H9 (cell line): ENCODE results near the gene PLCZ1. TPM values are rescaled to one million over a fixed set of nuclear protein-coding genes. Genes with fewer than 3 reads are reported as not detected.

Experiments used
- DNase-seq: peaks from one replicate; pipeline ENCODE4 v3.0.0-alpha.2; 2017
- H2AFZ ChIP-seq: one replicate; pipeline ENCODE4 v1.6.1; 2013; ENCODE audit warnings: mild to moderate bottlenecking, low read length, control low read depth, moderate library complexity
- H2AK5ac ChIP-seq: 2 replicates; pipeline ENCODE4 v1.6.1; 2013; ENCODE audit warnings: low read length, control low read depth, mixed read lengths; ENCODE audit not compliant: insufficient read length
- H2BK120ac ChIP-seq: one replicate; pipeline ENCODE4 v1.6.1; 2013; ENCODE audit warnings: low read depth, mild to moderate bottlenecking, low read length, control low read depth, inconsistent platforms; ENCODE audit not compliant: poor library complexity, severe bottlenecking
- H2BK12ac ChIP-seq: 2 replicates; pipeline ENCODE4 v1.6.1; 2013; ENCODE audit warnings: low read length, control low read depth, mixed read lengths, low read depth; ENCODE audit not compliant: insufficient read length
- H2BK15ac ChIP-seq: 2 replicates; pipeline ENCODE4 v1.6.1; 2013; ENCODE audit warnings: low read depth, low read length, control low read depth
- H2BK20ac ChIP-seq: one replicate; pipeline ENCODE4 v1.6.1; 2013; ENCODE audit warnings: low read depth, mild to moderate bottlenecking, low read length, control low read depth, inconsistent platforms; ENCODE audit not compliant: poor library complexity, severe bottlenecking
- H2BK5ac ChIP-seq: 2 replicates; pipeline ENCODE4 v1.6.1; 2013; ENCODE audit warnings: low read length, control low read depth, mixed read lengths; ENCODE audit not compliant: insufficient read length
- H3K14ac ChIP-seq: 2 replicates; pipeline ENCODE4 v1.6.1; 2013; ENCODE audit warnings: low read length, control low read depth; ENCODE audit not compliant: insufficient read depth
- H3K18ac ChIP-seq: 2 replicates; pipeline ENCODE4 v1.6.1; 2013; ENCODE audit warnings: low read depth, mild to moderate bottlenecking, mixed read lengths, low read length, control low read depth; ENCODE audit not compliant: insufficient read length
- H3K23ac ChIP-seq: 2 replicates; pipeline ENCODE4 v1.6.1; 2013; ENCODE audit warnings: low read length, control low read depth, mixed read lengths, low read depth; ENCODE audit not compliant: insufficient read length
- H3K23me2 ChIP-seq: 2 replicates; pipeline ENCODE4 v1.6.1; 2013; ENCODE audit warnings: low read depth, mild to moderate bottlenecking, mixed read lengths, low read length, control low read depth; ENCODE audit not compliant: insufficient read length, poor library complexity, severe bottlenecking
- H3K27ac ChIP-seq: 2 replicates; pipeline ENCODE4 v1.5.1; 2013; ENCODE audit warnings: low read length, control low read depth, mixed read lengths, low read depth; ENCODE audit not compliant: insufficient read length
- H3K27me3 ChIP-seq: 2 replicates; pipeline ENCODE4 v1.6.1; 2013; ENCODE audit warnings: low read length, control low read depth, inconsistent platforms; ENCODE audit not compliant: insufficient read depth
- H3K4ac ChIP-seq: 2 replicates; pipeline ENCODE4 v1.6.1; 2013; ENCODE audit warnings: low read depth, mild to moderate bottlenecking, control low read depth, inconsistent platforms, low read length, moderate library complexity
- H3K4me1 ChIP-seq: 2 replicates; pipeline ENCODE4 v1.6.1; 2013; ENCODE audit warnings: low read length, control low read depth, inconsistent platforms; ENCODE audit not compliant: insufficient read depth
- H3K4me2 ChIP-seq: 2 replicates; pipeline ENCODE4 v1.6.1; 2013; ENCODE audit warnings: low read length, control low read depth, mixed read lengths; ENCODE audit not compliant: insufficient read length, insufficient read depth
- H3K56ac ChIP-seq: 2 replicates; pipeline ENCODE4 v1.6.1; 2013; ENCODE audit warnings: low read depth, mild to moderate bottlenecking, mixed read lengths, low read length, control low read depth; ENCODE audit not compliant: insufficient read length
- H3K79me1 ChIP-seq: 2 replicates; pipeline ENCODE4 v1.6.1; 2013; ENCODE audit warnings: low read depth, mild to moderate bottlenecking, moderate library complexity, low read length, control low read depth, inconsistent platforms; ENCODE audit not compliant: insufficient read depth, poor library complexity, severe bottlenecking
- H3K79me2 ChIP-seq: 2 replicates; pipeline ENCODE4 v1.6.1; 2013; ENCODE audit warnings: low read length, control low read depth, inconsistent platforms; ENCODE audit not compliant: insufficient read depth
- H3K9ac ChIP-seq: 2 replicates; pipeline ENCODE4 v1.6.1; 2013; ENCODE audit warnings: low read length, control low read depth, mixed read lengths; ENCODE audit not compliant: insufficient read length; ENCODE audit errors: extremely low read depth
- H3K9me3 ChIP-seq: one replicate; pipeline ENCODE4 v1.6.1; 2013; ENCODE audit warnings: low read depth, low read length, inconsistent platforms; ENCODE audit not compliant: control insufficient read depth
- H3T11ph ChIP-seq: one replicate; pipeline ENCODE4 v1.6.1; 2013; ENCODE audit warnings: mild to moderate bottlenecking, low read length, control low read depth, inconsistent platforms
- H4K20me1 ChIP-seq: one replicate; pipeline ENCODE4 v1.6.1; 2013; ENCODE audit not compliant: control insufficient read depth, insufficient read length, insufficient read depth
- H4K5ac ChIP-seq: 2 replicates; pipeline ENCODE4 v1.6.1; 2013; ENCODE audit warnings: low read depth, mild to moderate bottlenecking, mixed read lengths, low read length, control low read depth; ENCODE audit not compliant: insufficient read length
- H4K8ac ChIP-seq: replicated peaks from 2 replicates; pipeline ENCODE4 v1.6.1; 2013; ENCODE audit warnings: low read length, control low read depth, mixed read lengths, low read depth; ENCODE audit not compliant: insufficient read length
- H4K91ac ChIP-seq: 2 replicates; pipeline ENCODE4 v1.6.1; 2013; ENCODE audit warnings: low read depth, mild to moderate bottlenecking, moderate library complexity, mixed read lengths, low read length, control low read depth; ENCODE audit not compliant: insufficient read length
- H3K27ac Mint-ChIP-seq, 3 experiments: 2 replicates in 2 of 3; 3 replicates in 1 of 3; pipeline ENCODE4 v1.8.0; 2020 to 2021; ENCODE audit warnings: mixed read lengths in 3 of 3, mild to moderate bottlenecking in 1 of 3, moderate library complexity in 1 of 3
- H3K27me3 Mint-ChIP-seq: 2 replicates; pipeline ENCODE4 v1.8.0; 2021; ENCODE audit warnings: low read depth, mild to moderate bottlenecking, moderate library complexity, mixed read lengths
- H3K36me3 Mint-ChIP-seq, 3 experiments: 2 replicates in 2 of 3; 3 replicates in 1 of 3; pipeline ENCODE4 v1.8.0; 2020 to 2021; ENCODE audit warnings: low read depth in 3 of 3, mixed read lengths in 3 of 3; ENCODE audit not compliant: insufficient read depth in 1 of 3
- H3K4me1 Mint-ChIP-seq, 2 experiments: 2 replicates each; pipeline ENCODE4 v1.8.0; 2020; ENCODE audit warnings: mixed read lengths in 2 of 2
- H3K4me3 Mint-ChIP-seq, 2 experiments: 2 replicates in 1 of 2; 3 replicates in 1 of 2; pipeline ENCODE4 v1.8.0; 2020 to 2021; ENCODE audit warnings: mild to moderate bottlenecking in 2 of 2, mixed read lengths in 2 of 2, moderate library complexity in 1 of 2
- H3K9me3 Mint-ChIP-seq, 2 experiments: 2 replicates in 1 of 2; 3 replicates in 1 of 2; pipeline ENCODE4 v1.8.0; 2020; ENCODE audit warnings: mild to moderate bottlenecking in 2 of 2, mixed read lengths in 2 of 2, moderate library complexity in 1 of 2
- CTCF ChIP-seq: fragments of 200-600 bp; sonication (generic); conservative IDR thresholded peaks from 3 replicates; pipeline ENCODE4 v1.8.0; 2021; ENCODE audit warnings: antibody characterized with exemption, mild to moderate bottlenecking
- WGBS: extraction: QIAGEN DNeasy Blood & Tissue Kit; methylation state at CpG from one replicate; pipeline ENCODE4 v1.1.7; 2013; ENCODE audit warnings: missing lambda C conversion rate, low lambda C conversion rate, mixed read lengths; ENCODE audit not compliant: insufficient read length; ENCODE audit errors: extremely low coverage; 5-methylcytosine and 5-hydroxymethylcytosine counted together
- total RNA-seq: library from RNA; stranded (reverse); gene quantifications from 2 replicates; pipeline ENCODE4 v1.2.1, GENCODE V29; 2021

PLCZ1 gene
- total RNA-seq, 1 experiment from 2014 or later: not detected

- Histone ChIP-seq H2BK5ac (no peak overlapping the region), H3K4me1 (peaks cover 6% of the 10 kb centered on the region; the same call in 1 of the 2 replicates), H3K9me3 (no peaks in the 10 kb centered on the region), H3K79me1 (no peaks in the 10 kb centered on the region), H2BK15ac (no peak overlapping the region), H3K56ac (no peak overlapping the region), H3K23ac (no peak overlapping the region), H3K9ac (no peak overlapping the region), H3K27ac (no peak overlapping the region), H2BK20ac (peak overlapping the region; percentile 94), H3K14ac (no peak overlapping the region), H3K79me2 (no peaks in the 10 kb centered on the region), H3K18ac (no peak overlapping the region), H3K4ac (no peak overlapping the region), H2BK120ac (no peak overlapping the region), H2BK12ac (no peak overlapping the region), H3K27me3 (no peaks in the 10 kb centered on the region), H2AK5ac (no peak overlapping the region), H4K91ac (no peak overlapping the region), H3K23me2 (no peaks in the 10 kb centered on the region), H4K8ac (no peak overlapping the region), H4K20me1 (no peaks in the 10 kb centered on the region), H2AFZ (no peak overlapping the region), H3T11ph (no peak overlapping the region), H3K4me2 (no peak overlapping the region), H4K5ac (no peak overlapping the region)
- Mint-ChIP-seq H3K36me3 (peaks cover 0 to 5% (median 0%) of the 10 kb centered on the region in 3 experiments; a peak in 2 of 7 replicates), H3K4me3 (no peak overlapping the region; a peak in 1 of 5 replicates), H3K4me1 (peaks cover 70 to 71% of the 10 kb centered on the region in 2 experiments), H3K27me3 (no peaks in the 10 kb centered on the region), H3K9me3 (no peaks in the 10 kb centered on the region), H3K27ac (peak overlapping the region in 2 of 3 experiments; percentile 50 to 76; a peak in 4 of 7 replicates)
- no peak for TF ChIP-seq CTCF
- no CpG with 5 or more reads among the region's 1 CpG for WGBS
- DNase-seq: no peak
These were observed 12.3 kb upstream of the PLCZ1 start for GRCh38 chr12:18750085-18750484.
